HG03159 (cell line): ENCODE results near the gene DOK3.

ENCODE experiments used
- ATAC-seq: cut with Tn5 transposase; IDR thresholded peaks from one replicate; pipeline ENCODE4 v1.9.1; 2021; ENCODE audit warnings: mild to moderate bottlenecking, moderate library complexity; ENCODE audit not compliant: unreplicated experiment

The DOK3 gene

DNA sequence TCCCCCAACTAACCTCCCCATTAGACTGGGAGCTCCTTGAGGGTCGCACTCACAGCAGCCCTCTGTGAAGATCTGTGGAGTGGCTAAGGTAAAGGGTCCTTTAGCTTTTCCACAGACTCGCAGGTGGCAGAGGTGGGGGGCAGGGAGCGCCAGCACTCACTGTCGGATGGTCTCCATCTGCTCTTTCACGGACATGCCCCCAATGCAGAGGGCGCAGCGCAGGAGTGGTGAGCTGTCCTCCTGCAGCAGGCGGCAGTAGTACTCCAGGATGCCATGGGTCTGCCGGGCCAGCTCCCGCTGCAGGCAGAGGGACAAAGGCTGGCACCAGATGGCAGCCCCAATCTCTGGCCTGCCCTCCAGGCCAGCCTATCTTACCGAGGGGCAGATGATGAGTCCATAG is 4.9 kb upstream of the DOK3 start:
- ATAC-seq, result no peak

GRCh38 chr5:177513500-177513899 is 3.9 kb upstream of the DOK3 start:
- ATAC-seq, result no peak

DNA sequence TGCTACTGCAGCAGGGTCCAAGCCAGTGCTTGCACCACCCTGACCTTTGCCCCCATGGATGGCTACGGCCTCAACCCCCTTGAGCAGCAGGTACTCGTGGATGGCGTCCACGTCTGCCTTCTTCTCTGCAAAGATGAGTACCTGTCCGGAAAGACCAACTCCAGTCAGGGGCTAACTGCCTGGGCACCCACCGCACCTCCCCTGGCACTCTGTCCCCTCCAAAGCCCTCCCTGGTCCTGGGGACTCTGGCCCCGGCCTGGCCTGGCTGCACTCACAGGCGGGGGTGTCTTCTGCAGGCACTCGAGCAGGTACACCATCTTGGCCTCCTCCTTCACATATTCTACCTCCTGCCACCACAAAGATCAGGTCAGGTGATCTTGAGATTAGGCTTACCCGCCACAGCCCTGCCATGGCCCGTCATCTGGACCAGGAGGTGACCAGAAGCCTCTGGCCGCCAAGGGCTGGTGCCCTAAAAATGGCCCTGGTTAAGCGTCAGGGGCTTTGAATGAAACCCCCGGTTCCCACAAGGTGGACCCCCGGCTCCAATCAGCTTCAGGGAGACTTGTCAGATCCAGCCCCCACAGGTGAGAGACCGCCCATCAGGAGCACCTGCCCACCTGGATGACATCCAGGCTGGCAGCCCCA is 3.2 kb upstream of the DOK3 start:
- ATAC-seq, result no peak

- no peak for ATAC-seq
These were observed 2.4 kb upstream of the DOK3 start for GRCh38 chr5:177511796-177512675.

GRCh38 chr5:177511181-177511580 is 1.6 kb upstream of the DOK3 start:
- ATAC-seq, result no peak

- ATAC-seq, result no peak
These were observed 984 bp upstream of the DOK3 start for GRCh38 chr5:177510567-177511053.

DNA sequence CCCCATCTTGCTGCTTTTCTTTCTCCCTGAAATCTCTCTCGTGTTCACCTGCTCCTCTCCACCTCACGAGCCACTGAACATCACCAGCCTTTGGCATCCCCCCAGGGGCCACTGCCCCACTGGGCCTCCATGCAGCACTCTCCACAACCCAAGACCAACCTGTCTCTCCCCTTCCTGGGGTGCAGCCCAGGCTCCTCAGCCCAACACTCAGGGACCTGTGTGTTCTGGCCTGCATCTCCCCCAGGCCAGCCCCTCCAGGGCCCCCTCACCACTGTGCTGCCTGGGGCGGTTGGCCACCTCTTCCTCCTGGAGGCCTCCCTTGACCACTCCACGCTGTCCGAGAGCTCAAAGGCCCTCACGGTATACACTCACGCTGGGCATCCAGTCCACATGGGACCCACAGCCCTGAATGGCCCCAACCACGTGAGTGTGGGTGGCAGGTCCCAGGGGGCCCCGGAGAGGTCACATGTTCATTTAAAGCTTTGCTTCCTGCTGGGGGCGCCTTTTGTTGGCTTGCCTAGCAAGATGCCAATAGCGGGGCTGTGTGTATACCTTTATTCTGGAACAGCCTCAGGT is 453 bp upstream of the DOK3 start:
- peak; percentile 36 for ATAC-seq

DNA sequence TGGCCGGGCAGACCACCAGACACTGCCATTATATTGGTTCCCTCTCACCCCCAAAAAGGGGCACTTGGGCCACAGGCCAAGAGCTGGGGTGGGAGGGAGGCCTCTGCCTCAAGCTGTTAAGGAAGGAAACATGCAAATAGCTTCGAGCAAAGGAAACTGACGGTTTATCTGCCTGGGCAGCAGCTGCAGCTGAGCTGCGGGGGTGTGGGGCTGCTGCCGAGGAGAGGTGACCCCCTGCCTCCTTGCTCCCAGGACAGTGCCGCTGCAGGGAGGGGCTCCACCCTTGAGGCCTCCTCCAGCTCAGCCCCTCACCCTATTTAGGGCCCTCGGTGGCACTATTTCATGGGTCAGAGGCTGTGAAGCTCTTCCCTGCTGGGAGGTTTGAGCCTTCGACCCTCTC is 789 bp downstream of the DOK3 start:
- ATAC-seq, result peak; percentile 31

- ATAC-seq, result no peak
These were observed 1.4 kb downstream of the DOK3 start for GRCh38 chr5:177508221-177508611.

- no peak for ATAC-seq
These were observed 1.9 kb downstream of the DOK3 start for GRCh38 chr5:177507596-177508220.

DNA sequence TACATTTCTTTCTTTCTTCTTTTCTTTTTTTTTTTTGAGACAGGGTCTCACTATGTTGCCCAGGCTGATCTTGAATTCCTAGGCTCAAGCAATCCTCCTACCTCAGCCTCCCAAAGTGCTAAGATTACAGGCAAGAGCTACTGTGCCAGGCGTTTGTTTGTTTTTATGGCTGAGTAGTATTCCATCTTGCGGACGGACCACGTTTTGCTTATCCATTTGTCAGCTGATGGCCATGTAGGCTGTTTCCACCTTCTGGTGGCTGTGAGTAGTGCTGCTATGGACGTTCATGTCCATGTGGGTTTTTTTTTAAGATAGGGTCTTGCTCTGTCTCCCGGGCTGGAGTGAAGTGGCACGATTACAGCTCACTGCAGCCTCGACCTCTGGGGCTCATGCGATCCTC is 2.5 kb downstream of the DOK3 start:
- ATAC-seq, result no peak

- ATAC-seq, result no peak
These were observed 4.6 kb downstream of the DOK3 start for GRCh38 chr5:177505075-177505474.

DNA sequence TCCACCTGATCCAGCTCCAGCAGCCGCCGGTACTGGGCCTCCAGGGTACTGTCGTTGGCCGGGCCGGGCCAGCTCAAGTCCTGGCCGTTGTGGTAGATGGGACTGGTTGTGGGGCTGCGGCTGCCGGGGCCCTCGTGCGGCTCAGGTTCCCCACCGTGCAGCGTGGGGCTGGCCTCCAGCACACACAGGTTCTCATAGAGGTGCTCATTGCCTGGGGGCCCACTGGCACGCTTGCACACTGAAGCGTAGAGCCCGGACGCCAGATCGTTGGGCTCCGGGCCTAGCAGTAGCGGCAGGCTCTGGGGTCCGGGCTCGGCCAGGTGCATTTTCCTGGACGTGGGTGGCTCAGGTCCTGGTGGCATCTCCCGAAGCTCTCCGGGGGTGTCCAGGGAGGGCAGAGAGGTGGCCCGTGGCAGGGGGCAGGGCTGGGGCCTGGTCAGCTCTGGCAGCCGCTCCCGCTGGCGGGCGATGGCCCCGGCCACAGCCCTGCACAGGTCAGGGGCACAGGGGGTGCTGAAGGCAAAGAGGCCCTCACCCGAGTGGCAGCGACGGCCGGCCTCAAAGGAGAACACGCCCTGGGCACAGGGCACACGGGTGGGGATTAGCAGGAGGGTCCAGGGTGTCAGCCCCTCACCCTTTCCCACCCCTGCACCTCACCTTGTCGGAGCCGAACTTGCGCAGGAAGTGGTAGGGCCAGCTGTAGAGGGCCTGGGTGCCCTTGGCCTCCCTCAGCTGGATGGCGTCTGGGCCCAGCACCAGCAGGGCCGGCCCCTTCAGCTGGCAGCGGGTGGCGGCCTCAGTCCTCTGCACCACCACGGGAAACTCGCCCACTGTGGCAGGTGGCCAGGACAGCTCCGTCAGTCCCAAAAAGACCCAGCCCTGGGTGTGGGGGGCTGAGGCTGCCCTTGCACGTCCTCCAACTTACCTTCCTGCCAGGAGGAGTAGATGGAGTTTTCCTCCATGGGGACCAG is 5.3 kb downstream of the DOK3 start:
- no peak for ATAC-seq

- no peak for ATAC-seq
These were observed 6.1 kb downstream of the DOK3 start for GRCh38 chr5:177503351-177504085.

- no peak for ATAC-seq
These were observed 6.7 kb downstream of the DOK3 start for GRCh38 chr5:177502886-177503285.

DNA sequence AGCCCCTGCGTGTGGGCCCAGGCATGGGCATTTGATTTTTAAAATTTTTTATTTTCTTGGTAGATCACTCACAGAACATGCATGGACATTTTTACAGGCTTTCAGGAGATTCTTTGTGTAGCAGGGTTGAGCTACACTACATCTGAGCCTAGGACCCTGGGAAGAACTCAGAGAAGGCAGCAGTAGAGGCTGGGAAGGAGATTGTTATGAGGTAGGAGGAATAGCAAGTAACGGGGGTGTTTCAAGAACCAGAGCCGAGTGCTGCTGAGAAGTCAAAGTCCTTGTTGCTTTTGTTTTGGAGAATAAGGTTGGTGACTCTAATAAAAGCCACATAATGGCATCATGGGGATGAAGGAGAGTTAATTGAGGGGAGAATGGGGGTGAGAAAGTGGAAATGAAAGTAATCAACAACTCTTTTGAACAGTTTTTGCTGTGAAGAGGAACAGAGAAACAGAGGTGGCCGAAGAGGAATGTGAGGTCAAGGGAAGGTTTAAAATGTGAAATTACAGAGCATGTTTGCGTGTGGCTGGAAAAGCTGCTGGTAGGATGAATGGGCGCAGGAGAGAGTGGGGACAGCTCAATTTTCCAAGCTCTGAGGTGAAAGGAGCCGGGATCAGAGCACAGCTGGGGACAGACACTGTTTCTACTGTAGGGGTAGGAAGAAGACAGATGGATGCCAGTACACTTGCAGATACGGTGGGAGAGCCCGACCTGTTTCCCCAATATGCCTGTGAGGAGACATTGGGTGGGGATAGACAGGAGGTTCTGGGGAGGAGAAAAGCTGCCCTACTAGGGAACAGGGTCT is 7.5 kb downstream of the DOK3 start:
- ATAC-seq, result no peak

GRCh38 chr5:177500685-177501522 is 8.7 kb downstream of the DOK3 start:
- ATAC-seq, result no peak

- ATAC-seq, result no peak
These were observed 9.8 kb downstream of the DOK3 start for GRCh38 chr5:177499842-177500241.
